ENCODE data around the gene NUBP1. TPM values are rescaled to one million over a fixed set of nuclear protein-coding genes. Genes with fewer than 3 reads are reported as not detected.
"Not testable (repeated sequence)": the region's sequence is repeated elsewhere in the genome, so short reads cannot be mapped to it uniquely, and the experiment has no call there.

NUBP1 gene
- total RNA-seq, 1 donor from 2014 or later = 33.9 TPM

DNA sequence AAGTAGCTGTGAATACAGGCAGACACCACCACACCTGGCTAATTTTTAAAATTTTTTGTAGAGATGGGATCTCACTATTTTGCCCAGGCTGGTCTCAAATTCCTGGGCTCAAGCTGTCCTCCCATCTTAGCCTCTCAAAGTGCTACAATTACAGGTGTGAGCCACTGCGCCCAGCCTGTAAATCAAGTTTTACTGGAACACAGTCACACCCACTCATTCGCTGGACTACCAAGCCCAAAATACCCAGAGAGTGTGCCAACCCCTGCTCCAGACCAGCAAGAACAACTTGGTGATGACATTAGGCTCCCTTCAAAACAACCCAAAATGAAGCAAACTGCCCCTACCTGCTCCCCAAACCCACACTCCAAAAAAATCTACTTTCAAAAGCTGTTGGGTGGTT lies 39.0 kb downstream of the NUBP1 start:
- Mint-ChIP-seq H3K4me3 (ENCODE audit: low read depth) (no peak overlapping the region), H3K4me1 (ENCODE audit: low read depth) (no peaks in the 10 kb centered on the region), H3K27ac (no peak overlapping the region), H3K36me3 (ENCODE audit: low read depth) (no peaks in the 10 kb centered on the region), H3K9me3 (no peaks in the 10 kb centered on the region), H3K27me3 (ENCODE audit: low read depth) (peaks cover 40% of the 10 kb centered on the region)
- no peak for DNase-seq (ENCODE audit: low spot score)
- intact Hi-C loops (cut with micrococcal nuclease) = no loop called here

DNA sequence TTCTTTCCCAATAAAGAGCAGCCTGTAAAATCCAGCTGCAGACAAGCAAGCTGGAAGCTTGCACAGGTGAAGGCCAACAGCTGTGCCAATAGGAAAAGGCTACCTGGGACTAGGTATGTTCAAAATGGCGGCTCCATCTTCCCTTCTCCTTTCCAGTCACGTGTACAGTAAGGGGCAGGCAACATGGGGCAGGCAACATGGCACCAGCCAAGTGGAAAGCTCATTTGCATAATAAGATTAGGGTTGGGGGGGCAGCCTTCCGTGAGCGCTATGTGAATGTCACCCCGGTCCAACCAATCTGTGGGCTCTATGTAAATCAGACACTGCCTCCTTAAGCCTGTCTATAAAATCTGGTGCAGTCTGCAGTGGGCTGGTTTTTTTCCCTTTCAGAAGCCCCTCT lies 43.7 kb downstream of the NUBP1 start:
- Mint-ChIP-seq H3K27ac (no peak overlapping the region), H3K27me3 (ENCODE audit: low read depth) (peaks cover 23% of the 10 kb centered on the region), H3K9me3 (no peaks in the 10 kb centered on the region), H3K36me3 (ENCODE audit: low read depth) (no peaks in the 10 kb centered on the region), H3K4me1 (ENCODE audit: low read depth) (no peaks in the 10 kb centered on the region), H3K4me3 (ENCODE audit: low read depth) (no peak overlapping the region)
- intact Hi-C loops (cut with micrococcal nuclease) = no loop called here
- no peak for DNase-seq (ENCODE audit: low spot score)

DNA sequence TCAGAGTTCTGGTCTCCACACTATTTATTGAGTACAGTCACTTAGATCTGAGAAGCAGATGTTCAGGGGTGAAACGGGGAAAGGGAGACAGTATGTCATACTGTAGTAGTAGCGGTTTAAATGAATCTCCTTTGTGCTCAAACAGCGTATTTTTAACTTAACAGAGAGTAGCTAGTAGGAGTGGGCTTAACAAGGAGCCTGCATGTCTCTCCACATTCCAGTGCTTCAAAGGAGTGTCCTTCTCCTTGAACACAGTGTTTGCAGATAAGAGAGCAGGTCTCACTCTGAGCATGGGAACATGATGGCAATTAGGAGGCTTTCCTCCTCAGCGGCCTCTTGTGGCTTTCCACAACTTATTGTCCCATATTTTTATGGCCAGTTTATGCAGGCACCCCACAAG lies 45.0 kb downstream of the NUBP1 start:
- H3K4me1 Mint-ChIP-seq (ENCODE audit: low read depth); H3K27ac Mint-ChIP-seq; H3K9me3 Mint-ChIP-seq; H3K4me3 Mint-ChIP-seq (ENCODE audit: low read depth); intact Hi-C loops (cut with micrococcal nuclease); H3K36me3 Mint-ChIP-seq (ENCODE audit: low read depth); DNase-seq (ENCODE audit: low spot score): not testable (repeated sequence)
- peaks cover 19% of the 10 kb centered on the region for H3K27me3 Mint-ChIP-seq (ENCODE audit: low read depth)

DNA sequence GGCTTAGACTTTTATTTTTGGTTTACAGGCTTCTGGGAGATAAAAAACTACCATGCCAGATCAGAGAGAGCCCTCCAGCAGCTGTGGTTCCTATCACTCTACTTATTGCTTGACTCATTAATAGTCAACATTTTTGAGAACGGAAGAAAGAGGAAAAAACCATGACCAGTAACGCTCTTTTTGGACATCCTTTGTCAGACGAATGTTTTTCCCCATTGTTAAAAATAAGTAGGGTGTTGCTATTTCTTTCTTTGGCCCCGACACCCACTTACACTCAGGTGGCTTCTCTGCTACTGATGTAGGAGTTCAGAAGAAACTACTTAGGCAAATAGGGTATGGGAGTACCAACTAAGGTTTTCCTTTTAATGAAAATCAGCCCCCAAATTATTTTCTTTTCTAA lies 47.4 kb downstream of the NUBP1 start:
- Mint-ChIP-seq H3K36me3 (ENCODE audit: low read depth) (no peaks in the 10 kb centered on the region), H3K27me3 (ENCODE audit: low read depth) (peaks cover 17% of the 10 kb centered on the region), H3K4me1 (ENCODE audit: low read depth) (no peaks in the 10 kb centered on the region), H3K4me3 (ENCODE audit: low read depth) (no peak overlapping the region), H3K9me3 (no peaks in the 10 kb centered on the region), H3K27ac (no peak overlapping the region)
- no peak for DNase-seq (ENCODE audit: low spot score)
- intact Hi-C loops (cut with micrococcal nuclease) = no loop called here

DNA sequence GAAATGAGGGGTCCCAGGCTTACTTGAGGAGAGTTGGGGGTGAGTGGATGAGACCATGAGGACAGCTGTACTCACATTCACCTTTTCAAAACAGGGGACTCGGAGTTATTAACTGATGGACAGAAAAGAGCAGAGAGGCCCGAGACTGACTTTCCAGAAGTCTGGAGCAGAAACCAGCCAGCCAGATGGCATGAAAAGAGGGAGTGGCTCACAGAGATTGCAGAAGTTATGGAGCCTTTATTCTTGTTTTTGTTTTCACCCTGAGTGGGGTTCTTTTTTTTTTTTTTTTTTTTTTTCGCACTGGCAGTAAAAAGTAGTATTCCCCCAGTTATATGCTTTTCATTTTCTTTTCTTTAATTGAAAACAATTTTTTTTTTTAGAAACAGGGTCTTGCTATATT lies 56.1 kb downstream of the NUBP1 start:
- no peak overlapping the region for H3K27ac Mint-ChIP-seq
- H3K4me3 Mint-ChIP-seq (ENCODE audit: low read depth) = no peak overlapping the region
- intact Hi-C loops (cut with micrococcal nuclease) = no loop called here
- peaks cover 8% of the 10 kb centered on the region for H3K27me3 Mint-ChIP-seq (ENCODE audit: low read depth)
- H3K4me1 Mint-ChIP-seq (ENCODE audit: low read depth) = no peaks in the 10 kb centered on the region
- no peaks in the 10 kb centered on the region for H3K9me3 Mint-ChIP-seq
- no peak for DNase-seq (ENCODE audit: low spot score)
- no peaks in the 10 kb centered on the region for H3K36me3 Mint-ChIP-seq (ENCODE audit: low read depth)

DNA sequence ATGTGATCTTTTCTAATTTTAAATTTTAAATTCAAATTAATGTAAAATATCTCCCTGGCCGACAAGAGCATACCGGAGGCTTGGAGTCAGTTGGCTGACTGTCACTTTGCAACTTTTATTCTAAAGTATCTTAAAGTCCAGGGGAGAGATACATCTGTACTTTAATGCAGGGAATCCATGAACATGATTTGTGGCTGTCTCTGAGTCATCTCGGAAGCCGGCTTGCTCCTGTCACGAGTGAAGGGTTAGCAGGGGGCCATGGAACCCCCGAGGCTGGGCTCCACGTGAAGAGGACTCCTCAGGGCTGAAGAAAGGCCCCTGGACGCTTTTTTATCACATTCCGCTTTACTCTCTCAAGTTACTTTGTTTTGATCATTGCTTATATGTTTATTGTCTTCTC lies 61.7 kb downstream of the NUBP1 start:
- H3K36me3 Mint-ChIP-seq (ENCODE audit: low read depth) = no peaks in the 10 kb centered on the region
- H3K27me3 Mint-ChIP-seq (ENCODE audit: low read depth) = peaks cover 23% of the 10 kb centered on the region
- H3K27ac Mint-ChIP-seq = no peak overlapping the region
- no peak for DNase-seq (ENCODE audit: low spot score)
- peaks cover 3% of the 10 kb centered on the region for H3K4me1 Mint-ChIP-seq (ENCODE audit: low read depth)
- intact Hi-C loops (cut with micrococcal nuclease) = no loop called here
- no peak overlapping the region for H3K4me3 Mint-ChIP-seq (ENCODE audit: low read depth)
- H3K9me3 Mint-ChIP-seq = no peaks in the 10 kb centered on the region

DNA sequence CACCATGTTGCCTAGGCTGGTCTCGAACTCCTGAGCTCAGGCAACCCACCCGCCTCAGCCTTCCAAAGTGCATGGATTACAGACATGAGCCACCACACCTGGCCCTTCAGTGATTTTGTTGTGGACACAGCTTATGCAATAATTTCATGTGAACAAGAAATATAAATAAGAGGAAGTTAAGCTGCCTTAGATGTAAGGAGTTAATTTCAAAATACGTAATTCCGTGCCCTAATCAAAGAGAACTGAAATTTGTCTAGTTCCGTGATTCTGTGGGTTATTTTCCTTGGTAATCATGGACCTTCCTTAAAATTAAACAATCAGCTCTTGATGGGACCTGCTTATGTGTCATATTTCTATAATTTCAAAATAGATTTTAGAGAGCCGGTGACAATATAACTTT lies 63.1 kb downstream of the NUBP1 start:
- Mint-ChIP-seq H3K9me3 (no peaks in the 10 kb centered on the region), H3K27ac (no peak overlapping the region)
- intact Hi-C loops (cut with micrococcal nuclease) = no loop called here

DNA sequence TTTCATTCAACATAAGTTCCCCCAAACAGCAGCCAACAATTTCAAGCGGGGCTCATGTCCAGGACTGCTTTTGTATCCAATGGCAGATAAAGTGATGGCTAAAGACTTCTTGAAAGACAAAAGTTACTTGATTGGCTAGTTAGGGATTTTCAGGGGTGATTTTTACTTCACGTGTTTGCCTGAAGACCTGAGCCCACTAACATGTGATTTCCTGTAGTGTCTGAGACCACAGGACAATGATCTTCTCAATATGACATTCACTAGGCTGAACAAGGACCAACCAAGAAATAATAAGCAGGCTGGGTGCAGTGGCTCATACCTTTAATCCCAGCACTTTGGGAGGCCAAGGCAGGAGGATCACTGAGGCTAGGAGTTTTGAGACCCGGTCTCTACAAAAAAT lies 64.6 kb downstream of the NUBP1 start:
- no peaks in the 10 kb centered on the region for H3K36me3 Mint-ChIP-seq (ENCODE audit: low read depth)
- H3K27me3 Mint-ChIP-seq (ENCODE audit: low read depth) = peaks cover 23% of the 10 kb centered on the region
- intact Hi-C loops (cut with micrococcal nuclease) = no loop called here
- no peak overlapping the region for H3K4me3 Mint-ChIP-seq (ENCODE audit: low read depth)
- H3K27ac Mint-ChIP-seq = no peak overlapping the region
- DNase-seq (ENCODE audit: low spot score) = no peak
- H3K9me3 Mint-ChIP-seq = no peaks in the 10 kb centered on the region
- peaks cover 14% of the 10 kb centered on the region for H3K4me1 Mint-ChIP-seq (ENCODE audit: low read depth)

More for the DNA sequence above, 63.1 kb downstream of the NUBP1 start:
- H3K36me3 Mint-ChIP-seq (ENCODE audit: low read depth) = no peaks in the 10 kb centered on the region
- no peak overlapping the region for H3K4me3 Mint-ChIP-seq (ENCODE audit: low read depth)
- H3K27me3 Mint-ChIP-seq (ENCODE audit: low read depth) = peaks cover 23% of the 10 kb centered on the region
- no peak for DNase-seq (ENCODE audit: low spot score)
- H3K4me1 Mint-ChIP-seq (ENCODE audit: low read depth) = peaks cover 3% of the 10 kb centered on the region

DNA sequence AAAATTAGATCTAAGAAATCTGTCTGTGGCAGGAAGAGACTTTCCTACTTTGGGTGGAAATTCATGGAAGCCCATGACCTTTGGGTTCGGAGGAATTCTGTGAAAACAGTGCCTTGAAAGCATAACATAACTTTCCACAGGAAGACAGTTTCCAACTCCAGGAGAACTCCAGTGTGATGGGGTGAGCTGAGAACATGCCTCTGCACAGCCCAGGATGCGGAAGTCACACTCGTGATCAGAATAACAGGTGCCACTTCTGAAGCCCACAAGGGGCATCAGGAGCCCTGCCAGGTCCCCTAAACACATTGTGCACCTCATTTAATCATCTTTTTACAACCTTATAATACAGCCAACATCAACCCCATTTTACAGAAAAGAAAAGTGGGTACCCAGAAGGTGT lies 65.2 kb downstream of the NUBP1 start:
- intact Hi-C loops (cut with micrococcal nuclease) = no loop called here
- no peaks in the 10 kb centered on the region for H3K9me3 Mint-ChIP-seq
- no peak overlapping the region for H3K27ac Mint-ChIP-seq
- no peak for DNase-seq (ENCODE audit: low spot score)
- H3K4me1 Mint-ChIP-seq (ENCODE audit: low read depth) = peaks cover 14% of the 10 kb centered on the region
- peaks cover 21% of the 10 kb centered on the region for H3K27me3 Mint-ChIP-seq (ENCODE audit: low read depth)
- no peak overlapping the region for H3K4me3 Mint-ChIP-seq (ENCODE audit: low read depth)
- H3K36me3 Mint-ChIP-seq (ENCODE audit: low read depth) = no peaks in the 10 kb centered on the region

DNA sequence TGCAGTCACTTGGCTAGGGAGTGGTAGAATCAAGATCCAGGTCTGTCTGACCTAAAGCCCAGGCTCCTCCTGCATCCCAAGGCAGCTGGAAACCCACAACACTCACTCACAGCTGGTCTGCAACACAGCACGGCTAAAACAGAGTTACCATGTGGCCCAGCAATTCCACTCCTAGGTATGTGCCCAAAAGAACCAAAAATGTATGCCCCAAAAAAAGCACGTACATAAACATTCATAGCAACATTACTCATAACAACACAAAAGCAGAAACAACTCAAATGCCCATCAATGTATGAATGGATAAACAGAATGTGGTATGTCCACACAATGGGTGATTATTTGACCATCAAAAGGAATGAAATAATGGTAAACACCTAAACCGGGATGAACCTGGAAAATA lies 66.1 kb downstream of the NUBP1 start:
- Mint-ChIP-seq H3K27ac (no peak overlapping the region), H3K4me1 (ENCODE audit: low read depth) (peaks cover 14% of the 10 kb centered on the region), H3K9me3 (no peaks in the 10 kb centered on the region), H3K27me3 (ENCODE audit: low read depth) (peaks cover 22% of the 10 kb centered on the region), H3K4me3 (ENCODE audit: low read depth) (no peak overlapping the region), H3K36me3 (ENCODE audit: low read depth) (no peaks in the 10 kb centered on the region)
- intact Hi-C loops (cut with micrococcal nuclease) = loop anchor here (5.0 to 10.0 kb wide), 2 partner anchors 68 to 105 kb away; partner anchors contain the start of gene CIITA
- no peak for DNase-seq (ENCODE audit: low spot score)

DNA sequence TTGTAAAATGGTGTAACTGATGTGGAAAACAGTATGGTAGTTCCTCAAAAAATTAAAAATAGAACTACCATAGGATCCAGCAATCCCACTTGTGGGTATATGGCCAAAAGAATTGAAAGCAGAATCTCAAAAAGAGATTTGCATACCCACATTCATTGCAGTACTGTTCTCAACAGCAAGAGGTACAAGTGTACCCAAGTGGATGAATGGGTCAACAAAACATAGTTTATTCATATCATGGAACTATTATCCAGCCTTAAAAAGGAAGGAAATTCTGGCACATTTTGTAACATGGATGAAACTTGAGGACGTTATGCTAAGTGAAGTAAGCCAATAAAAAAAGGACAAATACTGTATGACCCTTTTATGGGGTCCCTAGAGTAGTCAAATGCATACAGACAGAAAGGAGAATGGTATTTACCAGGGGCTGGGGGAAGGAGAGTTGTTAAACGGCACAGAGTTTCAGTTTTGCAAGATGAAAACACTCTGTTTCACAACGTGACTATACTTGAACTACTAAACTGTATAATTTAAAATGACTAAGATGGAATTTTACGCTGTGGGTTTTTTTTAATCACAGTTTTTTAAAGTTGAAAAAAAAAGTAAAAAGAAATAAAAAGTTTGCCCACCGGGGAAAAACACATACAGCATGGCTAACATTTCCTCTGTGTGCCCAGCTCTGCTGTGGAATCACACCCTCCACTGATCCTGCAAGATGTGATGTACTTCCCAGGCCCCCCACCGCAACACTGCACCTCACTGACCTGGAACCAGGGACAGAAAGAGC lies 68.9 kb downstream of the NUBP1 start:
- H3K27me3 Mint-ChIP-seq (ENCODE audit: low read depth) = peaks cover 9% of the 10 kb centered on the region
- intact Hi-C loops (cut with micrococcal nuclease) = loop anchor here (5.0 to 10.0 kb wide), 2 partner anchors 65 to 102 kb away; partner anchors contain the start of gene CIITA
- peak overlapping the region; percentile 79 for H3K27ac Mint-ChIP-seq
- H3K36me3 Mint-ChIP-seq (ENCODE audit: low read depth) = no peaks in the 10 kb centered on the region
- H3K9me3 Mint-ChIP-seq = no peaks in the 10 kb centered on the region
- DNase-seq (ENCODE audit: low spot score) = no peak
- H3K4me3 Mint-ChIP-seq (ENCODE audit: low read depth) = no peak overlapping the region
- peaks cover 14% of the 10 kb centered on the region for H3K4me1 Mint-ChIP-seq (ENCODE audit: low read depth)

DNA sequence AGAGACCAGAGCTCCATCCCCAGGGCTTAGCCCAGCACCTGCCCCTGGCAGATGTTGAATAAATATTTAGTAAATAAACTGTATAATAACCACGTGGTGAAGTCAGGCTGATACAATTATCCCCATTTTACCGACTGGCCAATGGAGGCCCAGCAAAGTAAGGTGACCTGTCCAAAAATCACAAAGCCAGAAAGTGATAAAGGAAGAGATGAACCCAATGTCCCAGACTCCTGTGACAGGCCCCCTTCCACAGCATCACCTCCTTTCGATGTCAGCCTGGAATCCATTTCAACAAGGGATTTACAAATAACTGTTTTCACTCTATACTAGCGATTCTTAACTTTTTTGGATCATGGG lies 69.4 kb downstream of the NUBP1 start:
- H3K9me3 Mint-ChIP-seq = no peaks in the 10 kb centered on the region
- H3K27me3 Mint-ChIP-seq (ENCODE audit: low read depth) = peaks cover 7% of the 10 kb centered on the region
- peaks cover 14% of the 10 kb centered on the region for H3K4me1 Mint-ChIP-seq (ENCODE audit: low read depth)
- no peak for DNase-seq (ENCODE audit: low spot score)
- H3K27ac Mint-ChIP-seq = peak overlapping the region; percentile 79
- H3K36me3 Mint-ChIP-seq (ENCODE audit: low read depth) = no peaks in the 10 kb centered on the region
- intact Hi-C loops (cut with micrococcal nuclease) = loop anchor here (5.0 to 10.0 kb wide), 2 partner anchors 64 to 102 kb away; partner anchors contain the start of gene CIITA
- H3K4me3 Mint-ChIP-seq (ENCODE audit: low read depth) = no peak overlapping the region

DNA sequence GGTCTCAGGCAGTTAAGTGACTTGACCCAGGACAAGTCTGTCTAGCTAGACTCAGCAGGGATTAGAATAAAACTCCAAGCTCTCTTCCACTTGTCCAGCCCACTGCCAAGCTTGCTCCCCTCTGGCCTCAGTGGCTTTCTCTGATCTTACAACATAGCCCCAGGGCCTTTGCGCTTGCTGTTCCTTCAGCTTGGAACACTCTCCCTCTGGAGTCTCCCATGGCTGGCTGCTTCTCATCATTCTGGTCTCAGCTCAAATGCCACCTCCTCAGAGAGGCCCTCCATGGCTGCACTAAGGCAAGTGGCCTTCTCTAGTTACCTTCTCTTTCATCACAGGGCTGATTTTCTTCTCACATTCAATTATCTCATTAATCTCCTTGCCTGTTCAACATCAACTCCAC lies 73.9 kb downstream of the NUBP1 start:
- H3K36me3 Mint-ChIP-seq (ENCODE audit: low read depth) = no peaks in the 10 kb centered on the region
- H3K27ac Mint-ChIP-seq = no peak overlapping the region
- peaks cover 8% of the 10 kb centered on the region for H3K27me3 Mint-ChIP-seq (ENCODE audit: low read depth)
- intact Hi-C loops (cut with micrococcal nuclease) = loop anchor here (10.0 kb wide), 1 partner anchor 97 kb away; no protein-coding TSS in a partner anchor
- peaks cover 7% of the 10 kb centered on the region for H3K4me1 Mint-ChIP-seq (ENCODE audit: low read depth)
- no peak overlapping the region for H3K4me3 Mint-ChIP-seq (ENCODE audit: low read depth)
- no peaks in the 10 kb centered on the region for H3K9me3 Mint-ChIP-seq
- DNase-seq (ENCODE audit: low spot score) = no peak
